ENCODE results near the gene UBB. TPM values are rescaled to one million over a fixed set of nuclear protein-coding genes. Genes with fewer than 3 reads are reported as not detected.
"Not testable (repeated sequence)": the region's sequence is repeated elsewhere in the genome, so short reads cannot be mapped to it uniquely, and the experiment has no call there.

UBB gene
- total RNA-seq, 1 donor: 1,199 TPM

GRCh38 chr17:16391451-16391850 is 10.6 kb downstream of the UBB start:
- Histone ChIP-seq H3K27me3 (ENCODE audit: insufficient read depth, low read length) (no peaks in the 10 kb centered on the region), H4K20me1 (ENCODE audit: insufficient read depth, low read length) (no peaks in the 10 kb centered on the region), H2AFZ (ENCODE audit: low read length) (no peak overlapping the region), H3K4me1 (ENCODE audit: insufficient read depth, low read length) (no peaks in the 10 kb centered on the region), H3K4me2 (ENCODE audit: insufficient read depth, low read length) (no peak overlapping the region), H3K9me3 (ENCODE audit: low read depth, low read length) (no peaks in the 10 kb centered on the region), H3K4me3 (ENCODE audit: insufficient read depth, low read length) (no peak overlapping the region), H3K27ac (ENCODE audit: low read depth, low read length) (no peak overlapping the region), H3K36me3 (ENCODE audit: insufficient read depth, low read length) (no peaks in the 10 kb centered on the region), H3K79me2 (ENCODE audit: insufficient read depth, low read length) (no peaks in the 10 kb centered on the region)
- TF ChIP-seq CTCF (IDR thresholded peaks at IDR 0.05; ENCODE audit: extremely low read depth, low read depth, low read length): no peak
- no peak for DNase-seq (ENCODE audit: insufficient read length, low spot score, missing footprints)

- not testable (repeated sequence) for H3K27me3 ChIP-seq (ENCODE audit: insufficient read depth, low read length); H2AFZ ChIP-seq (ENCODE audit: low read length); H4K20me1 ChIP-seq (ENCODE audit: insufficient read depth, low read length); DNase-seq (ENCODE audit: insufficient read length, low spot score, missing footprints); H3K36me3 ChIP-seq (ENCODE audit: insufficient read depth, low read length); H3K79me2 ChIP-seq (ENCODE audit: insufficient read depth, low read length); H3K4me3 ChIP-seq (ENCODE audit: insufficient read depth, low read length); H3K4me2 ChIP-seq (ENCODE audit: insufficient read depth, low read length); H3K4me1 ChIP-seq (ENCODE audit: insufficient read depth, low read length); H3K27ac ChIP-seq (ENCODE audit: low read depth, low read length); H3K9me3 ChIP-seq (ENCODE audit: low read depth, low read length)
Observed at GRCh38 chr17:16392491-16392890, 11.6 kb downstream of the UBB start.

- H3K4me1 ChIP-seq (ENCODE audit: insufficient read depth, low read length); H3K27ac ChIP-seq (ENCODE audit: low read depth, low read length); H3K36me3 ChIP-seq (ENCODE audit: insufficient read depth, low read length); H3K27me3 ChIP-seq (ENCODE audit: insufficient read depth, low read length); H3K9me3 ChIP-seq (ENCODE audit: low read depth, low read length); H4K20me1 ChIP-seq (ENCODE audit: insufficient read depth, low read length); H3K4me3 ChIP-seq (ENCODE audit: insufficient read depth, low read length); H3K4me2 ChIP-seq (ENCODE audit: insufficient read depth, low read length); H2AFZ ChIP-seq (ENCODE audit: low read length); H3K79me2 ChIP-seq (ENCODE audit: insufficient read depth, low read length): not testable (repeated sequence)
- DNase-seq (ENCODE audit: insufficient read length, low spot score, missing footprints): peak; percentile 48
Observed at GRCh38 chr17:16395887-16396286, 15.0 kb downstream of the UBB start.

GRCh38 chr17:16396693-16397092 is 15.8 kb downstream of the UBB start:
- not testable (repeated sequence) for DNase-seq (ENCODE audit: insufficient read length, low spot score, missing footprints); H2AFZ ChIP-seq (ENCODE audit: low read length)

GRCh38 chr17:16398270-16399267 is 17.7 kb downstream of the UBB start:
- DNase-seq (ENCODE audit: insufficient read length, low spot score, missing footprints): no peak
- Histone ChIP-seq H3K4me1 (ENCODE audit: insufficient read depth, low read length) (no peaks in the 10 kb centered on the region), H3K27ac (ENCODE audit: low read depth, low read length) (no peak overlapping the region), H2AFZ (ENCODE audit: low read length) (no peak overlapping the region), H3K9me3 (ENCODE audit: low read depth, low read length) (no peaks in the 10 kb centered on the region), H3K79me2 (ENCODE audit: insufficient read depth, low read length) (no peaks in the 10 kb centered on the region), H3K27me3 (ENCODE audit: insufficient read depth, low read length) (no peaks in the 10 kb centered on the region), H3K36me3 (ENCODE audit: insufficient read depth, low read length) (no peaks in the 10 kb centered on the region), H4K20me1 (ENCODE audit: insufficient read depth, low read length) (no peaks in the 10 kb centered on the region), H3K4me3 (ENCODE audit: insufficient read depth, low read length) (no peak overlapping the region), H3K4me2 (ENCODE audit: insufficient read depth, low read length) (no peak overlapping the region)
- TF ChIP-seq CTCF (IDR thresholded peaks at IDR 0.05; ENCODE audit: extremely low read depth, low read depth, low read length): no peak

More at GRCh38 chr17:16396693-16397092, 15.8 kb downstream of the UBB start:
- H4K20me1 ChIP-seq (ENCODE audit: insufficient read depth, low read length); H3K36me3 ChIP-seq (ENCODE audit: insufficient read depth, low read length); H3K4me2 ChIP-seq (ENCODE audit: insufficient read depth, low read length); H3K4me1 ChIP-seq (ENCODE audit: insufficient read depth, low read length); H3K9me3 ChIP-seq (ENCODE audit: low read depth, low read length); H3K4me3 ChIP-seq (ENCODE audit: insufficient read depth, low read length); H3K27me3 ChIP-seq (ENCODE audit: insufficient read depth, low read length); H3K79me2 ChIP-seq (ENCODE audit: insufficient read depth, low read length); H3K27ac ChIP-seq (ENCODE audit: low read depth, low read length): not testable (repeated sequence)

- Histone ChIP-seq H3K4me1 (ENCODE audit: insufficient read depth, low read length) (peaks cover 10% of the 10 kb centered on the region), H2AFZ (ENCODE audit: low read length) (peak overlapping the region; percentile 8), H3K27ac (ENCODE audit: low read depth, low read length) (peak overlapping the region; percentile 60), H3K4me3 (ENCODE audit: insufficient read depth, low read length) (peak overlapping the region; percentile 40), H3K4me2 (ENCODE audit: insufficient read depth, low read length) (peak overlapping the region; percentile 63)
- H3K27me3 ChIP-seq (ENCODE audit: insufficient read depth, low read length); H3K79me2 ChIP-seq (ENCODE audit: insufficient read depth, low read length); DNase-seq (ENCODE audit: insufficient read length, low spot score, missing footprints); H3K36me3 ChIP-seq (ENCODE audit: insufficient read depth, low read length); H4K20me1 ChIP-seq (ENCODE audit: insufficient read depth, low read length); H3K9me3 ChIP-seq (ENCODE audit: low read depth, low read length): not testable (repeated sequence)
Observed at GRCh38 chr17:16403847-16404246, 23.0 kb downstream of the UBB start.

Data from osteoblast (primary cell).